ENCODE data around the gene ZNF780B. TPM values are rescaled to one million over a fixed set of nuclear protein-coding genes. Genes with fewer than 3 reads are reported as not detected.

Gene ZNF780B
- total RNA-seq, 4 donors from 2014 or later = 2.5 to 5.3 (median 4.3) TPM

DNA sequence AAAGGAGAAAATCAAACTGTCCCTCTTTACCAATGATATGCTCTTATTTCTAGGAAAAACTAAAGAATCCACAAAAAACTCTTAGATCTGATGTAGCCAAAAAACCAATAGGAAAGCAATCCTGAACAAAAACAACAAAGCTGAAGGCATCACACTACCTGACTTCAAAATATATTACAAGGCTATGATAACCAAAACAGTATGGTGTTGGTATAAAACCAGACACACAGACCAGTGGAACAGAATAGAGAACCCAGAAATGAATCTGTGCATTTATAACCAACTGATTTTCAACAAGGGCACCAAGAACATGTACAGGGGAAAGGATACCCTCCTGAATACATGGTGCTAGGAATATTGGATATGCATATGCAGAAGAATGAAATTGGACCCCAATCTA, 68.9 kb downstream of the ZNF780B start:
- Histone ChIP-seq H3K9me3 (peaks cover 0 to 3% (median 3%) of the 10 kb centered on the region in 3 donors), H3K27me3 (no peaks in the 10 kb centered on the region), H3K36me3 (peaks cover 0 to 22% of the 10 kb centered on the region in 2 donors), H3K27ac (no peak overlapping the region), H3K4me3 (no peak overlapping the region), H3K4me1 (no peaks in the 10 kb centered on the region)
- DNase-seq (no peak), ATAC-seq (no peak)
- intact Hi-C loops (cut with DNase I; ENCODE audit: low total_unique reads) (no loop called here), in situ Hi-C loops (cut with MboI; ENCODE audit: low sequenced_read_pairs in 4 of 4) (loop anchor here in 1 of 4 donors (25.0 kb wide), 1 partner anchor 225 kb away; the partner anchor contains the start of gene TTC9B)
- TF ChIP-seq POLR2A (IDR thresholded peaks at IDR 0.05) = no peak
- TF ChIP-seq, protein P1, sequence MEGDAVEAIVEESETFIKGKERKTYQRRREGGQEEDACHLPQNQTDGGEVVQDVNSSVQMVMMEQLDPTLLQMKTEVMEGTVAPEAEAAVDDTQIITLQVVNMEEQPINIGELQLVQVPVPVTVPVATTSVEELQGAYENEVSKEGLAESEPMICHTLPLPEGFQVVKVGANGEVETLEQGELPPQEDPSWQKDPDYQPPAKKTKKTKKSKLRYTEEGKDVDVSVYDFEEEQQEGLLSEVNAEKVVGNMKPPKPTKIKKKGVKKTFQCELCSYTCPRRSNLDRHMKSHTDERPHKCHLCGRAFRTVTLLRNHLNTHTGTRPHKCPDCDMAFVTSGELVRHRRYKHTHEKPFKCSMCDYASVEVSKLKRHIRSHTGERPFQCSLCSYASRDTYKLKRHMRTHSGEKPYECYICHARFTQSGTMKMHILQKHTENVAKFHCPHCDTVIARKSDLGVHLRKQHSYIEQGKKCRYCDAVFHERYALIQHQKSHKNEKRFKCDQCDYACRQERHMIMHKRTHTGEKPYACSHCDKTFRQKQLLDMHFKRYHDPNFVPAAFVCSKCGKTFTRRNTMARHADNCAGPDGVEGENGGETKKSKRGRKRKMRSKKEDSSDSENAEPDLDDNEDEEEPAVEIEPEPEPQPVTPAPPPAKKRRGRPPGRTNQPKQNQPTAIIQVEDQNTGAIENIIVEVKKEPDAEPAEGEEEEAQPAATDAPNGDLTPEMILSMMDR (IDR thresholded peaks at IDR 0.05 in 4 of 5, conservative IDR thresholded peaks at IDR 0.05 in 1 of 5) = no peak

DNA sequence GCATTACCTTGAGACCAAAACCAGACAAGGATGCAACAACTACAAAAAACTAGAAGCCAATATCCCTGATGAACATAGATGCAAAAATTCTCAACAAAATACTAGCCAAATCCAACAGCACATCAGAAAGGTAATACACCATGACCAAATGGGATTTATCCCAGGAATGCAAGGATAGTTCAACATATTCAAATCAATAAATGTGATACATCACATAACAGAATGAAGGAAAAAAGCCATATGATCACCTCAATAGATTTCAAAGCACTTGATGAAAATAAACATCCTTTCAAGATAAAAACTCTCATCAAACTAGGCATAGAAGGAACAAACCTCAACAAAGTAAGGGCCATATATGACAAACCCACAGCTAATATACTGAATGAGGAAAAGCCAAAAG, 69.4 kb downstream of the ZNF780B start:
- in situ Hi-C loops (cut with MboI; ENCODE audit: low sequenced_read_pairs in 4 of 4) (loop anchor here in 1 of 4 donors (25.0 kb wide), 1 partner anchor 226 kb away; the partner anchor contains the start of gene TTC9B), intact Hi-C loops (cut with DNase I; ENCODE audit: low total_unique reads) (no loop called here)
- peaks cover 0 to 26% of the 10 kb centered on the region in 2 donors for H3K36me3 ChIP-seq
- H3K27me3 ChIP-seq = no peaks in the 10 kb centered on the region
- ATAC-seq (no peak), DNase-seq (no peak)
- no peaks in the 10 kb centered on the region for H3K4me1 ChIP-seq
- H3K4me3 ChIP-seq = no peak overlapping the region
- H3K27ac ChIP-seq = no peak overlapping the region
- TF ChIP-seq, protein P1 (IDR thresholded peaks at IDR 0.05 in 4 of 5, conservative IDR thresholded peaks at IDR 0.05 in 1 of 5) = no peak
- TF ChIP-seq POLR2A (IDR thresholded peaks at IDR 0.05) = no peak
- H3K9me3 ChIP-seq = peaks cover 0 to 3% (median 3%) of the 10 kb centered on the region in 3 donors

DNA sequence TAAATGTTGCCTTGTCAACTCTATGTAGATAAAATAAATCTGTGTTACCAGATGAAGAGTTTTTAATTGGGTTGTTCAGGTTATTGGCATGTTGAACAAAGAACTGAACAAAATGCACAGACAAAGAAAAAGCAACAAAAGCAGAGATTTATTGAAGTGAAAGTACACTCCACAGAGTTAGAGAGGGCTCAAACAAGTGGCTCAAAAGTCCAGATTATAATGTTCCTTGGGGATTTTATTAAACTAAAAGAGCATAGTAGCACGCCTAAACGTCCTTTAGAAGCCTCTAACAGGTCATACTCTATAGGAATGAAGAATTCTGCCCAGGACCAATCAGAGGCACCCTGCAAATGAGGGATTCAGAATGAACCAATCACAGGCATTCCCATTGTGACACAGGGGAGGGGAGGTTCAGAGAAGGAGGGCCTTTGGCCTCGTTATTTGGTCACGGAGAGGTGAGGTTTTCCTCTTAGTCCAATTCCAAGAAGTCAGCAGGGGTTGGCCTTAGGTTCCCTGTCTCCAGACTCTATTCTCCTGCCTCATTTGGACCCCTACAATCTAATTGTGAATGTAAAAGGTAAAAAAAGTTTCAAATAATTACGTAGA, 72.2 kb downstream of the ZNF780B start:
- peaks cover 0 to 3% (median 3%) of the 10 kb centered on the region in 3 donors for H3K9me3 ChIP-seq
- TF ChIP-seq, protein P1 (IDR thresholded peaks at IDR 0.05 in 4 of 5, conservative IDR thresholded peaks at IDR 0.05 in 1 of 5) = no peak
- no peak for TF ChIP-seq POLR2A (IDR thresholded peaks at IDR 0.05)
- peaks cover 0 to 54% of the 10 kb centered on the region in 2 donors for H3K36me3 ChIP-seq
- in situ Hi-C loops (cut with MboI; ENCODE audit: low sequenced_read_pairs in 4 of 4) (loop anchor here in 1 of 4 donors (25.0 kb wide), 1 partner anchor 229 kb away; the partner anchor contains the start of gene TTC9B), intact Hi-C loops (cut with DNase I; ENCODE audit: low total_unique reads) (no loop called here)
- H3K27ac ChIP-seq = no peak overlapping the region
- no peak for ATAC-seq
- DNase-seq = no peak
- H3K27me3 ChIP-seq = no peaks in the 10 kb centered on the region
- H3K4me1 ChIP-seq = no peaks in the 10 kb centered on the region
- no peak overlapping the region for H3K4me3 ChIP-seq

DNA sequence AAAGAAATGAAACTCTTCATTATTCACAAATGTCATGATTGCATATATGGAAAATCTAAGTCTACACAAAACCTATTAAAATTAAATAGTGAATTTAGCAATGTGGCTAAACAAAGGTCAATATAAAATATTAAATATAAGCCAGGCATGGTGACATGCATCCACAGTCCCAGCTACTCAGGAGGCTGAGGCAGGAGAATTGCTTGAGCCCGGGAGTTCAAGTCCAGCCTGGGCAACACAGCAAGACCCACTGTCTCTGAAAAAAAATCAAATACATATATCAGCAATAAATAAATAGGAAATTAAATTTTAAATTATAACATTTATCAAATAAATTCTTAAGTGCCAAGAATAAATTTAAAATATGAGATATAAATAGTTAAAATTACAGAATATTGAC, 73.1 kb downstream of the ZNF780B start:
- Histone ChIP-seq H3K4me3 (no peak overlapping the region), H3K27me3 (no peaks in the 10 kb centered on the region), H3K36me3 (peaks cover 0 to 61% of the 10 kb centered on the region in 2 donors), H3K27ac (no peak overlapping the region), H3K9me3 (peaks cover 0 to 3% (median 3%) of the 10 kb centered on the region in 3 donors), H3K4me1 (no peaks in the 10 kb centered on the region)
- in situ Hi-C loops (cut with MboI; ENCODE audit: low sequenced_read_pairs in 4 of 4) = loop anchor here in 1 of 4 donors (25.0 kb wide), 1 partner anchor 229 kb away; the partner anchor contains the start of gene TTC9B
- TF ChIP-seq, protein P1 (IDR thresholded peaks at IDR 0.05 in 4 of 5, conservative IDR thresholded peaks at IDR 0.05 in 1 of 5) = no peak
- TF ChIP-seq POLR2A (IDR thresholded peaks at IDR 0.05) = no peak
- ATAC-seq (no peak), DNase-seq (no peak)
- intact Hi-C loops (cut with DNase I; ENCODE audit: low total_unique reads) = no loop called here

Other genes starting within 250 kb of the ZNF780B start
- gene DYRK1B, start 222.1 kb downstream of the ZNF780B start, total RNA-seq = 10 to 100 TPM; 39.6 to 68.7 (median 61.8) TPM
- gene FBL, start 209.9 kb downstream of the ZNF780B start, total RNA-seq = 10 to 100 TPM; 40.4 to 79.4 (median 67.0) TPM
- 10 to 100 TPM in 1 of 4 donors, 1 to 10 TPM in 3; 2.2 to 11.2 (median 7.2) TPM for gene FCGBP, start 121.6 kb downstream of the ZNF780B start, total RNA-seq
- gene PSMC4, start 85.1 kb downstream of the ZNF780B start, total RNA-seq = 100 to 1,000 TPM; 165 to 238 (median 219) TPM
- gene ZNF546, start 59.2 kb downstream of the ZNF780B start, total RNA-seq = 1 to 10 TPM; 3.2 to 6.9 (median 4.2) TPM
- 1 to 10 TPM; 1.0 to 8.0 (median 5.4) TPM for gene ZNF780A, start 34.7 kb upstream of the ZNF780B start, total RNA-seq
- gene MAP3K10, start 135.2 kb upstream of the ZNF780B start, total RNA-seq = 10 to 100 TPM; 16.4 to 25.8 (median 21.6) TPM
- not detected for gene TTC9B, start 162.2 kb upstream of the ZNF780B start, total RNA-seq
- gene CCNP, start 170.5 kb upstream of the ZNF780B start, total RNA-seq = not detected
- 100 to 1,000 TPM in 2 of 4 donors, 10 to 100 TPM in 2; 88.0 to 387 (median 102) TPM for gene AKT2, start 229.1 kb upstream of the ZNF780B start, total RNA-seq